Body of pancreas (tissue), 4 donors: ENCODE results near the gene CCSER2.

Experiments
- CTCF ChIP-seq, 7 experiments: fragments of 450-650 bp in 4 of 7; fragments of 200-600 bp in 3 of 7; sonication (generic) in 3 of 7; IDR thresholded peaks; one replicate each; pipeline ENCODE4 v1.5.1; 2016 to 2019; ENCODE audit warnings: antibody characterized with exemption in 7 of 7
- POLR2A ChIP-seq, 3 donors: fragments of 450-650 bp; IDR thresholded peaks; one replicate each; pipeline ENCODE4 v1.6.1; 2016; ENCODE audit warnings: antibody characterized with exemption in 3 of 3, mild to moderate bottlenecking in 2 of 3

GRCh38 chr10:84546609-84547008, 218.2 kb downstream of the CCSER2 start:
- TF ChIP-seq CTCF (IDR thresholded peaks at IDR 0.05) (no peak), POLR2A (IDR thresholded peaks at IDR 0.05) (no peak)
